ENCODE data around the gene TRDMT1. TPM values are rescaled to one million over a fixed set of nuclear protein-coding genes. Genes with fewer than 3 reads are reported as not detected.

TRDMT1 gene
- total RNA-seq, 1 experiment from 2014 or later: 20.2 TPM

DNA sequence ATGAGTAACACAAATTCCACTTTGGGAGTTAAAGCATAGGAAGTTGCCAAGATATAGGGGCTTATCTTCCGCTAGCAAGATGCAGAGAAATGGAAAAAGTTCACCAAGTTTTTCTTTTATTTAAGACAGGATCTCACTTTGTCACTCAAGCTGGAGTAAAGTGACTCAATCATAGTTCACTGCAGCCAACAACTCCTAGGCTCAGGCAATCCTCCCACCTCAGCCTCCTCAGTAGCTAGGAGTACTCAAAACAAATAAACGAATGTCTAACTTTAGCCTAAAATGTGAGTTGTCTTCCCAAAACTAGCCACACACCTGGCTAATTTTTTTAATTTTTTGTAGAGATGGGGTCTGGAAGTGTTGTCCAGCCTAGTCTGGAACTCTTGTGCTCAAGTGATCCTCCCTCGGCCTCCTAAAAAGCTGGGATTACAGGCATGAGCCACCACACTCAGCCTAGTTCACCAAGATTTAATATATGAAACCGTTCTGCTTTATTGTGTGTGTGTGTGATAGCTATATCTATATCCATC, 36.5 kb upstream of the TRDMT1 start:
- no CpG with 5 or more reads among the region's 4 CpGs for WGBS (ENCODE audit: extremely low coverage, insufficient read length, low lambda C conversion rate)
- Mint-ChIP-seq H3K27ac (no peak overlapping the region), H3K27me3 (ENCODE audit: low read depth) (no peaks in the 10 kb centered on the region), H3K36me3 (ENCODE audit: insufficient read depth in 1 of 3, low read depth in 3 of 3) (peaks cover 21 to 46% (median 43%) of the 10 kb centered on the region in 3 experiments), H3K4me1 (no peaks in the 10 kb centered on the region), H3K4me3 (no peak overlapping the region), H3K9me3 (no peaks in the 10 kb centered on the region)
- no peaks in the 10 kb centered on the region for H3K79me1 ChIP-seq (ENCODE audit: insufficient read depth, low read depth, low read length, poor library complexity, severe bottlenecking)
- no peak overlapping the region for H3K9ac ChIP-seq (ENCODE audit: extremely low read depth, insufficient read length, low read length)
- H3K18ac ChIP-seq (ENCODE audit: insufficient read length, low read depth, low read length): no peak overlapping the region
- no peak overlapping the region for H3K56ac ChIP-seq (ENCODE audit: insufficient read length, low read depth, low read length)
- H2BK20ac ChIP-seq (ENCODE audit: low read depth, low read length, poor library complexity, severe bottlenecking): no peak overlapping the region
- H3K4me1 ChIP-seq (ENCODE audit: insufficient read depth, low read length): no peaks in the 10 kb centered on the region
- H3K14ac ChIP-seq (ENCODE audit: insufficient read depth, low read length): no peak overlapping the region
- no peaks in the 10 kb centered on the region for H4K20me1 ChIP-seq (ENCODE audit: control insufficient read depth, insufficient read depth, insufficient read length)
- no peak overlapping the region for H3K27ac ChIP-seq (ENCODE audit: insufficient read length, low read depth, low read length)
- no peaks in the 10 kb centered on the region for H3K9me3 ChIP-seq (ENCODE audit: control insufficient read depth, low read depth, low read length)
- H3K79me2 ChIP-seq (ENCODE audit: insufficient read depth, low read length): no peaks in the 10 kb centered on the region
- H3K27me3 ChIP-seq (ENCODE audit: insufficient read depth, low read length): no peaks in the 10 kb centered on the region
- no peaks in the 10 kb centered on the region for H3K23me2 ChIP-seq (ENCODE audit: insufficient read length, low read depth, low read length, poor library complexity, severe bottlenecking)
- H3K4ac ChIP-seq (ENCODE audit: low read depth, low read length): no peak overlapping the region
- H2AFZ ChIP-seq (ENCODE audit: low read length): no peak overlapping the region
- no peak overlapping the region for H3T11ph ChIP-seq (ENCODE audit: low read length)
- no peak overlapping the region for H4K8ac ChIP-seq (replicated peaks; ENCODE audit: insufficient read length, low read depth, low read length)
- H4K91ac ChIP-seq (ENCODE audit: insufficient read length, low read depth, low read length): no peak overlapping the region
- no peak overlapping the region for H2AK5ac ChIP-seq (ENCODE audit: insufficient read length, low read length)
- no peak overlapping the region for H2BK15ac ChIP-seq (ENCODE audit: low read depth, low read length)
- H2BK5ac ChIP-seq (ENCODE audit: insufficient read length, low read length): no peak overlapping the region
- no peak overlapping the region for H3K4me2 ChIP-seq (ENCODE audit: insufficient read depth, insufficient read length, low read length)
- DNase-seq: no peak
- H2BK120ac ChIP-seq (ENCODE audit: low read depth, low read length, poor library complexity, severe bottlenecking): no peak overlapping the region
- no peak for TF ChIP-seq CTCF (conservative IDR thresholded peaks at IDR 0.05)
- H4K5ac ChIP-seq (ENCODE audit: insufficient read length, low read depth, low read length): no peak overlapping the region
- no peak overlapping the region for H3K23ac ChIP-seq (ENCODE audit: insufficient read length, low read depth, low read length)
- no peak overlapping the region for H2BK12ac ChIP-seq (ENCODE audit: insufficient read length, low read depth, low read length)

Measured in H9 (cell line).